ENCODE data around the gene GPX2.

Gene GPX2

GRCh38 chr14:64971943-64972791, 29.6 kb upstream of the GPX2 start, which contains the start of gene RAB15:
TSS of gene RAB15 (minus strand) at chr14:64972336. CDS start at chr14:64972076, 260 bp downstream.
- Histone ChIP-seq H3K27me3 (ENCODE audit: control insufficient read depth in 1 of 2, insufficient read depth in 2 of 2, low read length in 2 of 2) (peaks cover 0 to 12% of the 10 kb centered on the region in 2 donors), H3K36me3 (ENCODE audit: insufficient read depth, low read length) (no peaks in the 10 kb centered on the region), H3K9ac (ENCODE audit: low read length) (peak within 1 kb of the TSS; percentile 21), H3K27ac (ENCODE audit: low read depth, low read length) (peak within 1 kb of the TSS; percentile 23), H3K4me1 (ENCODE audit: insufficient read depth, low read length) (peaks cover 12% of the 10 kb centered on the region), H3K9me3 (ENCODE audit: low read length) (no peaks in the 10 kb centered on the region), H3K4me3 (ENCODE audit: low read depth in 1 of 2, low read length in 2 of 2) (peak within 1 kb of the TSS; percentile 70 to 71)

- Histone ChIP-seq H3K27me3 (ENCODE audit: control insufficient read depth in 1 of 2, insufficient read depth in 2 of 2, low read length in 2 of 2) (peaks cover 0 to 12% of the 10 kb centered on the region in 2 donors), H3K27ac (ENCODE audit: low read depth, low read length) (peak overlapping the region; percentile 23), H3K9me3 (ENCODE audit: low read length) (no peaks in the 10 kb centered on the region), H3K9ac (ENCODE audit: low read length) (peak overlapping the region; percentile 21), H3K4me1 (ENCODE audit: insufficient read depth, low read length) (peaks cover 12% of the 10 kb centered on the region), H3K36me3 (ENCODE audit: insufficient read depth, low read length) (no peaks in the 10 kb centered on the region), H3K4me3 (ENCODE audit: low read depth in 1 of 2, low read length in 2 of 2) (peak overlapping the region; percentile 57 to 63)
Observed at GRCh38 chr14:64971491-64971942, 29.0 kb upstream of the GPX2 start.

- Histone ChIP-seq H3K27ac (ENCODE audit: low read depth, low read length) (peak overlapping the region; percentile 23), H3K9ac (ENCODE audit: low read length) (peak overlapping the region; percentile 21), H3K9me3 (ENCODE audit: low read length) (no peaks in the 10 kb centered on the region), H3K27me3 (ENCODE audit: control insufficient read depth in 1 of 2, insufficient read depth in 2 of 2, low read length in 2 of 2) (peaks cover 0 to 12% of the 10 kb centered on the region in 2 donors), H3K36me3 (ENCODE audit: insufficient read depth, low read length) (no peaks in the 10 kb centered on the region), H3K4me1 (ENCODE audit: insufficient read depth, low read length) (peaks cover 12% of the 10 kb centered on the region), H3K4me3 (ENCODE audit: low read depth in 1 of 2, low read length in 2 of 2) (peak overlapping the region; percentile 57 to 63)
Observed at GRCh38 chr14:64970776-64971477, 28.4 kb upstream of the GPX2 start.

- peaks cover 12% of the 10 kb centered on the region for H3K4me1 ChIP-seq (ENCODE audit: insufficient read depth, low read length)
- peaks cover 0 to 12% of the 10 kb centered on the region in 2 donors for H3K27me3 ChIP-seq (ENCODE audit: control insufficient read depth in 1 of 2, insufficient read depth in 2 of 2, low read length in 2 of 2)
- no peaks in the 10 kb centered on the region for H3K36me3 ChIP-seq (ENCODE audit: insufficient read depth, low read length)
- no peak overlapping the region for H3K27ac ChIP-seq (ENCODE audit: low read depth, low read length)
- H3K4me3 ChIP-seq (ENCODE audit: low read depth in 1 of 2, low read length in 2 of 2), result no peak overlapping the region
- H3K9ac ChIP-seq (ENCODE audit: low read length), result no peak overlapping the region
- no peaks in the 10 kb centered on the region for H3K9me3 ChIP-seq (ENCODE audit: low read length)
Observed at GRCh38 chr14:64970041-64970440, 27.5 kb upstream of the GPX2 start.

GRCh38 chr14:64968651-64969050, 26.1 kb upstream of the GPX2 start:
- H3K4me3 ChIP-seq (ENCODE audit: low read depth in 1 of 2, low read length in 2 of 2), result no peak overlapping the region
- no peak overlapping the region for H3K27ac ChIP-seq (ENCODE audit: low read depth, low read length)
- H3K36me3 ChIP-seq (ENCODE audit: insufficient read depth, low read length), result no peaks in the 10 kb centered on the region
- H3K9me3 ChIP-seq (ENCODE audit: low read length), result no peaks in the 10 kb centered on the region
- no peak overlapping the region for H3K9ac ChIP-seq (ENCODE audit: low read length)
- H3K27me3 ChIP-seq (ENCODE audit: control insufficient read depth in 1 of 2, insufficient read depth in 2 of 2, low read length in 2 of 2), result peaks cover 0 to 12% of the 10 kb centered on the region in 2 donors
- H3K4me1 ChIP-seq (ENCODE audit: insufficient read depth, low read length), result peaks cover 12% of the 10 kb centered on the region

GRCh38 chr14:64968167-64968566, 25.6 kb upstream of the GPX2 start:
- Histone ChIP-seq H3K4me3 (ENCODE audit: low read depth in 1 of 2, low read length in 2 of 2) (no peak overlapping the region), H3K27ac (ENCODE audit: low read depth, low read length) (no peak overlapping the region), H3K9me3 (ENCODE audit: low read length) (no peaks in the 10 kb centered on the region), H3K9ac (ENCODE audit: low read length) (no peak overlapping the region), H3K27me3 (ENCODE audit: control insufficient read depth in 1 of 2, insufficient read depth in 2 of 2, low read length in 2 of 2) (peaks cover 0 to 12% of the 10 kb centered on the region in 2 donors), H3K4me1 (ENCODE audit: insufficient read depth, low read length) (peaks cover 12% of the 10 kb centered on the region), H3K36me3 (ENCODE audit: insufficient read depth, low read length) (no peaks in the 10 kb centered on the region)

GRCh38 chr14:64966976-64967375, 24.4 kb upstream of the GPX2 start:
- Histone ChIP-seq H3K9ac (ENCODE audit: low read length) (no peak overlapping the region), H3K9me3 (ENCODE audit: low read length) (no peaks in the 10 kb centered on the region), H3K4me1 (ENCODE audit: insufficient read depth, low read length) (peaks cover 7% of the 10 kb centered on the region), H3K27ac (ENCODE audit: low read depth, low read length) (no peak overlapping the region), H3K36me3 (ENCODE audit: insufficient read depth, low read length) (no peaks in the 10 kb centered on the region), H3K4me3 (ENCODE audit: low read depth in 1 of 2, low read length in 2 of 2) (no peak overlapping the region), H3K27me3 (ENCODE audit: control insufficient read depth in 1 of 2, insufficient read depth in 2 of 2, low read length in 2 of 2) (peaks cover 0 to 12% of the 10 kb centered on the region in 2 donors)

GRCh38 chr14:64965356-64966000, 22.9 kb upstream of the GPX2 start:
- no peak overlapping the region for H3K4me3 ChIP-seq (ENCODE audit: low read depth in 1 of 2, low read length in 2 of 2)
- H3K9ac ChIP-seq (ENCODE audit: low read length), result no peak overlapping the region
- H3K27ac ChIP-seq (ENCODE audit: low read depth, low read length), result no peak overlapping the region
- no peaks in the 10 kb centered on the region for H3K4me1 ChIP-seq (ENCODE audit: insufficient read depth, low read length)
- H3K9me3 ChIP-seq (ENCODE audit: low read length), result no peaks in the 10 kb centered on the region
- H3K27me3 ChIP-seq (ENCODE audit: control insufficient read depth in 1 of 2, insufficient read depth in 2 of 2, low read length in 2 of 2), result no peaks in the 10 kb centered on the region
- H3K36me3 ChIP-seq (ENCODE audit: insufficient read depth, low read length), result no peaks in the 10 kb centered on the region

- H3K27ac ChIP-seq (ENCODE audit: low read depth, low read length), result no peak overlapping the region
- H3K9me3 ChIP-seq (ENCODE audit: low read length), result no peaks in the 10 kb centered on the region
- H3K4me1 ChIP-seq (ENCODE audit: insufficient read depth, low read length), result no peaks in the 10 kb centered on the region
- H3K4me3 ChIP-seq (ENCODE audit: low read depth in 1 of 2, low read length in 2 of 2), result no peak overlapping the region
- H3K36me3 ChIP-seq (ENCODE audit: insufficient read depth, low read length), result no peaks in the 10 kb centered on the region
- no peaks in the 10 kb centered on the region for H3K27me3 ChIP-seq (ENCODE audit: control insufficient read depth in 1 of 2, insufficient read depth in 2 of 2, low read length in 2 of 2)
- H3K9ac ChIP-seq (ENCODE audit: low read length), result no peak overlapping the region
Observed at GRCh38 chr14:64963611-64964010, 21.1 kb upstream of the GPX2 start.

GRCh38 chr14:64960762-64961276, 18.3 kb upstream of the GPX2 start:
- no peaks in the 10 kb centered on the region for H3K36me3 ChIP-seq (ENCODE audit: insufficient read depth, low read length)

GRCh38 chr14:64958743-64959142, 16.2 kb upstream of the GPX2 start:
- Histone ChIP-seq H3K4me3 (ENCODE audit: low read depth in 1 of 2, low read length in 2 of 2) (no peak overlapping the region), H3K36me3 (ENCODE audit: insufficient read depth, low read length) (no peaks in the 10 kb centered on the region), H3K27ac (ENCODE audit: low read depth, low read length) (no peak overlapping the region), H3K9me3 (ENCODE audit: low read length) (no peaks in the 10 kb centered on the region), H3K4me1 (ENCODE audit: insufficient read depth, low read length) (no peaks in the 10 kb centered on the region), H3K9ac (ENCODE audit: low read length) (no peak overlapping the region), H3K27me3 (ENCODE audit: control insufficient read depth in 1 of 2, insufficient read depth in 2 of 2, low read length in 2 of 2) (no peaks in the 10 kb centered on the region)

More at GRCh38 chr14:64960762-64961276, 18.3 kb upstream of the GPX2 start:
- no peaks in the 10 kb centered on the region for H3K4me1 ChIP-seq (ENCODE audit: insufficient read depth, low read length)
- H3K9ac ChIP-seq (ENCODE audit: low read length), result no peak overlapping the region
- no peak overlapping the region for H3K27ac ChIP-seq (ENCODE audit: low read depth, low read length)
- H3K27me3 ChIP-seq (ENCODE audit: control insufficient read depth in 1 of 2, insufficient read depth in 2 of 2, low read length in 2 of 2), result no peaks in the 10 kb centered on the region
- H3K4me3 ChIP-seq (ENCODE audit: low read depth in 1 of 2, low read length in 2 of 2), result no peak overlapping the region
- no peaks in the 10 kb centered on the region for H3K9me3 ChIP-seq (ENCODE audit: low read length)

All from muscle layer of colon (tissue), 2 donors.